Limb (tissue), 2 donors: Measurements from ENCODE around the gene EP400.

Experiments used
- DNase-seq, 2 donors: peaks; one replicate each; pipeline ENCODE4 v3.0.0-alpha.2; 2016; ENCODE audit errors: extremely low spot score in 2 of 2

Gene EP400

DNA sequence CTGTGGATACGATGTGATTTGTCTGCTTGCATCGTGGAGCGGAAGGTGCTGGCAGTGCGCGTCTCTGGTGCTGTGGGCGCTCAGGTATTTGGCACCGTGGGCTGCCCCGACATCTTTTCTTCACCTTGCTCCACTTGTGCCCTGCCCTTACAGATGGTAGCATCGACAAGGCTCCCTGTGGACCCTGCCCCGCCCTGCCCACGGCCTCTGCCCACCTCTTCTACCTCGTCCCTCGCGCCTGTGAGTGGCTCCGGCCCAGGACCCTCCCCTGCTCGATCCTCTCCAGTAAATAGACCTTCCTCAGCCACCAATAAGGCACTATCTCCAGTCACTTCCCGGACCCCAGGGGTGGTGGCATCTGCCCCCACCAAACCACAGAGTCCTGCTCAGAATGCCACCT is 36.6 kb downstream of the EP400 start:
- no peak for DNase-seq

- no peak for DNase-seq
These were observed 37.2 kb downstream of the EP400 start for GRCh38 chr12:131986910-131987309.

GRCh38 chr12:131987552-131987951 is 37.8 kb downstream of the EP400 start:
- no peak for DNase-seq

- DNase-seq, result no peak
These were observed 38.5 kb downstream of the EP400 start for GRCh38 chr12:131988054-131988796.

GRCh38 chr12:131989021-131989420 is 39.3 kb downstream of the EP400 start:
- DNase-seq, result no peak

DNA sequence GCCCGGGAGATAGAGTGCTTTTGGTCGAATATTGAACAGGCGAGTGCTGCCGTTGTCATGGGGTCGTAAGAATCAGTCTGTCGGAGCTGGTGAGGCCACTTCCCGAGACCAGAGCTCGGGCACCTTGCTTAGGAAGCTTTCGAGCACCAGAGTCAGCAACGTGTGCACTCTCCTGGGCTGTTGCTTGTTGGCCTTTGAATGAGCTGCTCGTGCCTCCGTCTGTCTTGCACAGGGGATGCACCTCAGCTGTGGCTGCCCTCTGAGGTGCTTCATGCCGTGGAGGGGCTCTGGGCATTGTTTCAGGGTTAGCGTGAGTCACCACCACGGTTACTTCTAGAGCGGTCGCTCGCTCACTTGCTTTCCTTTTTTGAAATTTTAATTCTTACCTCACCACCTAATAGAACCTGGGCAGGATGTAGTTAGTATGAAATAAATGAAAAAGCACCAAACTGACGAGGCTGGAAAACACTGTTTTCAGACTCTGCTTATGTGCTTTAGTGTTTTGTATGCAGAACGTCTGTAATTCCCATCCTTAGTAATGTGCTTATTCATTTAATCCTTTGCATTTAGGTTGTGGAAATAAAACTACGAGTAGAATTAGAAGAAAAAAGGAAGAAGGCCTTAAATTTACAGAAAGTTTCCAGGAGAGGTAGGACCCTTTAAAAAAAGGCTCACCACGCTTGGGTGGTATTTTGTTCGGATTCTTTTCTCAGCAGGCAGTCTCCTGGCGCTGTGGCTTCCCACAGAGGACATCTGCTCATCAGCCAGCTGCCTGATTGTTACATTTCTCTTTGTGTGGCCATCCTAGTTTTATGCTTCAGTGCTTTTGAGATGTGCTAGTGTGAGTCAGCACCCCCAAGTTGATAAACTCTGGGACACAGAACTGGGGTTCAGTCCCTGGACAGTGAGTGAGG is 40.6 kb downstream of the EP400 start:
- DNase-seq, result no peak

- DNase-seq, result no peak
These were observed 41.2 kb downstream of the EP400 start for GRCh38 chr12:131990980-131991305.

DNA sequence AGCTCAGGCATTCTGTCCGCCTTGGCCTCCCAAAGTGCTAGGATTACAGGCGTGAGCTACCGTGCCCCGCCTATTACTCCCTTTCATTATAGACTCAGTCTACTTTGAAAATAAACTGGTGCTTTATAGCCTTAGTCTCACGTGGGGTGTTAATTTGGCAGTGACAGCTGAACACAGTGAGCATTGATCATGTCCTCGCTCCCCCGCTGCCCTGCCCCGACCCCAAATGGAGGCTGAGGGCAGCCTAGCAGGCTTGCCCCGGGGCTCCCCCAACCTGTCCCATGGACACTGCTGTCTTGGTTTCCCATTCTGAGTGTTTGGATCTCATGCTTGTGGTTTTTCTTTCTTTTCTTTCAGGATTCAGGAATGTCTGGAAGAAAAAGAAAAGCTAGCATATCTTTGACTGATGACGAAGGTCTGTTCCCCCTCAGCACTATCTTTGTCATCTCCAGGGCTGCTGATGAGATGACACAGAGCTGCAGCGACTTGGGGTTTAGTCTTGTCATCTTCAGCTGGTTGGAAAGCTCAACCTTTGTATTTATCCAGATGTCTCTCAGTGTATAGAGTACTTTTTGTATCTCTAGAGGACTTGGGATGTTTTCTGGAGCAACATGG is 42.2 kb downstream of the EP400 start:
- DNase-seq, result no peak

DNA sequence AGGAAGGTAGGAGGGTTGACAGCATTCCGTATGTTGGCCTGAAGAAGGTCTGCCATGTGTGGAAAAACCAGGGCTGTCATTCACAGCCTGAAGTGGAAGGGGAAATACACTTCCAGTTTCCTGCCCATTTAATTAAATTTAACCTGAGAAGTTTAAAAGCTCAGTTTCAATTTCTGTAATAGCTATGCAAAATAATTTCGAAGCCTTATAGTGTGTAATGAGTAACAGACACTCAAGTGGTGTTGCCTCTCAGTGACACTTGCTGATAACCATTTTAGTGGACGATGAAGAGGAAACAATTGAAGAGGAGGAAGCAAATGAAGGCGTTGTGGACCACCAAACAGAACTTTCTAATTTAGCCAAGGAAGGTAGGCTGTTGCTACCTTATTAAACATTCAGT is 44.8 kb downstream of the EP400 start:
- no peak for DNase-seq

DNA sequence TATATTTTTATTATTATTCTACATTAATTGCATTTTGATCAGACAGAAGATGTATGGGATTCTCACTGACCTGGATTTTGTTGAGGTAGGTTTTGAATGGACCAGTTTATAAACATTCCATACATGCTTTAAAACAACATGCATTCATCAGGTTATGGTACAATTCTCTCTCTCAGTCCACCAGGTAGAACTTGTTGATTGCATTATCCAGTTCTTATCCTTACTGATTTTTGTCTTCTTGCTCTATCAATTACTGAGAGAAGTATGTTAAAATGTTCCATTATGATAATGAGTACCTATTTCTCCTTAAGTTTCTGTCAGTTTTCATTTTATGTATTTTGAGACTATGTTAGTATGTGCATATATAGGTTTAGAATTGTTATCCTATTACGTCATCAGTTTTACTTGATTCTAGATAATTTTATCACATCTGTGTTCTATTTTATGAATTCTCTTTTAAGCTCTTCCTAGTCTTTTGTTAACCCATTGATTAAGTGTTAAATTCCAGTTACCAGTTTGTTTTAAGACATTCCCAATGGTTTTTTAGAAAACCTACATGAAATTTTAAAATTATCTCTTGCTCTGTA is 50.6 kb downstream of the EP400 start:
- DNase-seq, result no peak

- DNase-seq, result no peak
These were observed 54.1 kb downstream of the EP400 start for GRCh38 chr12:132003846-132004245.

DNA sequence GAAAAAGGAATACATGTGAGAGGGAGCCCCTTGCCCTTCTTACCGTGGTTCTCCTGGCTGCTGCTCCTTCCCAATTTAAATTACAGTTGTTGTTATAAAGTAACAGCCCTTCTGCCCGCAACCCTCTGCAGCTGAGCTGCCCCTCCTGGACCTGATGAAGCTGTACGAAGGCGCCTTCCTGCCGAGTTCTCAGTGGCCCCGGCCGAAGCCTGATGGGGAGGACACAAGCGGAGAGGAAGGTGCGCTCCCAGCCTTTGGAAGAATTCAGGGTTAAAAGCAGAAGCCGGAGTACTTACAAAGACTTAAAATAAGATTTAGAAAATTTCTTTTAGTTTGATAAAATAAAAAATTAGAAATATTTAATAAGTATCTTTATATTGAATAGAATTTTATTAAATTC is 55.2 kb downstream of the EP400 start:
- no peak for DNase-seq

GRCh38 chr12:132006056-132006680 is 56.4 kb downstream of the EP400 start:
- DNase-seq, result no peak

- no peak for DNase-seq
These were observed 57.3 kb downstream of the EP400 start for GRCh38 chr12:132007041-132007440.

DNA sequence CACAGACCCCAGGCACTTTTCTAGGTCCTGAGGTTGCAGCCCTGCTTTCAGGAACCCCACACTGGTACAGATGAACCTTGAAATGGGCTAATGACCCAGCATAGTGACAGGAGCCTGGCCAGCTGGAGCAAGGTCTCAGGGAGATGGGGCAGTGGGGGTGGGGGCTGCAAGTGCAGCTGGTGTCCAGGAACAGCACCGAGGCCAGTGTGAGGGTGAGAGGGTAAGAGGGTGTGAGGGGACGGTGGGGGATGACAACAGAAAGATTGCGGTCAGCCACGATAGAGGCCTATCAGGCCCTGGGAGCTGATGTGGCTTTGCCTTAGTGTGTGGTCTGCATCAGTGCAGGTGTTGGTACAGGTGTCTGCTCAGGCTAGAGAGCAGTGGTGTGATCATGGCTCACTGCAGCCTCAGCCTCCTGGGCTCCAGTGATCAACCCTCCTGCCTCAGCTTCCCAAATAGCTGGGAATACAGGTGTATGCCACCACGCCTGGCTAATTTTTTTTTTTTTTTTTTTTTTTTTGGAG is 59.7 kb downstream of the EP400 start:
- no peak for DNase-seq

- no peak for DNase-seq
These were observed 63.3 kb downstream of the EP400 start for GRCh38 chr12:132012919-132013568.

GRCh38 chr12:132014092-132014914 is 64.6 kb downstream of the EP400 start:
- DNase-seq, result no peak

DNA sequence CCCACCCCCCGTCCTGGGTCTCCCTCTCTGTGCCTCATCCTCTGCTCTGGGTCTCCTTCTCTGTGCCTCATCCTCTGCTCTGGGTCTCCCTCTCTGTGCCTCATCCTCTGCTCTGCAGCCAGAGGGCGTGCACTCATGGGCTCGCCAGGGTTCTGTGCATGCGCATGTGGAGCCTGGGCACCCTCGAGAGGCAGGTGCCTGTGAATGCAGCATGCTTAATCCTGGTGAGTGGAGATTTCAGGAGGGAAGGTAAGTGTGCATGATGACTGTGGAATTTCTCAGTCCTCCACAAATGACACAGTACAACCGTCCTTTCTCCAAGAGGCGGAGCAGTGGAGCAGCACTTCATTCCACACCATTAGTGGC is 65.2 kb downstream of the EP400 start:
- DNase-seq, result no peak

DNA sequence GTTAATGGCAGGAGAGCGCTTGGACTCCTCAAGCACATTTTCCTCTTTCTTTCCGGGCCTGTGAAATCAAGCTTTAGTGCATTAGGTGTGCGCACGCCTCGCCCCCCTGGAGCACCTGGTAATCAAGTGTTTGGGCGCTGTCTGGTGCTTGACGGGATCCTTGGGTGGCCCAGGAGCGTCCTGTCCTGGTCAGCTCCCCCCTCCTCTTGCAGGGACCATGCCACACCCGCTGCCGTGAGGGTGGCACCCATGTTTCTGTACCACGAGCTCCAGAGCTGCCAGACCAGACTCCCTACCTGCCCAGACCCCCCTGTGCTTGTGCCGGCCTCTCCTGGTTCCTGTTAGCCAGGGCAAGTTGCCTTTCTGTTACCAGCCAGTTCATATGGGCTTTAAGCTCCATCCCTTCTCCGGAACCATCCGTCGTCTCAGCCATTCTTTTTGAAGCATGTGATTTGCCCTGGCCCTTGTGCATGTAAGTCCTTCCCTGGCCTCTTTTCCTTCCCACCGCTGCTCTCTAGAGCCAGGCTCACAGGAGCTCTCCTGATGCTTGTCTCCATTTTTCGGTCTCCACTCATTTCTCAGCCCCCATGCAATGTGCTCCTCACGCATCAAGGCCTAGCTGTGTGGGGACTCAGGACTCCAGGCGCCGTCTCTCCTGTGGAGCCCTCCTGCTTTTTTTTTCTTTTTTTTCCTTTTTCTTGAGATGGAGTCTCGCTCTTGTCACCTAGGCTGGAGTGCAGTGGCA is 66.1 kb downstream of the EP400 start:
- no peak for DNase-seq
